ENCODE data around the gene HOXA3.

The HOXA3 gene

DNA sequence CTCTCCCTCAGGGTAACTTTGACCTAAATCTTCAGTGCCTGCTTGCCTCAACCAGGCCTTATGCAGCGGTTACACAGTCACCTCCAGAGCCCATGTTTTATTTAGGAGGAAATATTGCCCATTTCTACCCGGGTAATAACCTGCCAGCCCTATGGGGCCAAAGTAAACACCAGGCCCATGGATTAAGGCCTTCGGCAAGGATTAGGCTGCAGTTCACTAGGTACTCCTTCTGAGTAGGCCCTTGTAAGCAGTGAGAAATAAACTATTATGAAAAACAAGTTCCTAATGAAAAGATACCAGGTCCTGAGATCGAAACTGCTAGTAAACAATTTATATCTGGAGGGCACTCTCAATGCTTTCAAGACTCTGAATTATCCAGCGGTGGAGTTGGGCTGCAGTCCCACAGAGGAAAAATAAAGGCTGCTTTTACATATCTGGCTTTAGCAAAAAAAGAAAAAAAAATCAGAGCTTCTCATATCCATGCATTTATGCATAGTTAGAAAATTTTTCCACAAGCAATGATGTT, 25.5 kb upstream of the HOXA3 start:
- DNase-seq (ENCODE audit: low read depth), result no peak

DNA sequence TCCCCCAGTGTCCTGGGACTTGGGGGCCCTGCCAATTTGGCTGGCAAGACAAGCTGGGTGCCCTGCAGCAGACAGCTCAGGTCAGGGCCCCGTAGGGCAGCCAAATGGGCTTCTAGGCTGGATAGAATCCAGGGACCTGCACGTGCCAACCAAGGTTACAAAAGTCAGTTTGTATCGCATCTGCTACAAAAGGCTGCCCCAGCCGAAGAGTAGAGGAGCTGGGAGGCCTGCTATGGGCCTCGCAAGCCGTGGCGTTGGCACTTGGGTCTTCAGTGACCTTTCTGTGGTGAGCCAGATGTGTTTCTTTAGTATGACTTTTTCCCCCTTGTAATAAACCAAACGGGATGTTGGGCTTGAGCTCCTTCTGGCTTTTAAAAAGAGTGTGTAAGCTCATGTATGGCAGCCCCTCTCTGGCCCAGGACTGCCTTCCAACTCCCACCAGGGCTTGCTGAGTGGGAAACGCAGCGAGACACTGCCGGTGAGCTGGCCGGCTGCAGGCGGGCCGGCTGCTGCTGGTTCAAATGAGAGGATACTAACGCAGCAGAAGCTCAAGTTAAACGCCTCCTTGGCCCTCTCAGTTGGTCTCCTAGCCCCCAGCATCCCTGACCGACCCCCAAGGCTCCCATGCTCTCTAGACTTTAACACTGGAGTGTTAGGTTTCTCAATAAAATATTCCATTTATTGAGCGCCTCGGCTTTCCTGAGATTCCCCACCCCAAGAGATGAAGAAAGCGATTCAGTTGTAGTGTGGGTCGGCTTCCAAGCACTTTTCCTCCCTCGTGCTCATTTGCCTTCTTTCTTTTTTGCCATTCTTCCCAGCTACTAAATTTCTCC, 24.8 kb upstream of the HOXA3 start:
- DNase-seq (ENCODE audit: low read depth), result no peak

DNA sequence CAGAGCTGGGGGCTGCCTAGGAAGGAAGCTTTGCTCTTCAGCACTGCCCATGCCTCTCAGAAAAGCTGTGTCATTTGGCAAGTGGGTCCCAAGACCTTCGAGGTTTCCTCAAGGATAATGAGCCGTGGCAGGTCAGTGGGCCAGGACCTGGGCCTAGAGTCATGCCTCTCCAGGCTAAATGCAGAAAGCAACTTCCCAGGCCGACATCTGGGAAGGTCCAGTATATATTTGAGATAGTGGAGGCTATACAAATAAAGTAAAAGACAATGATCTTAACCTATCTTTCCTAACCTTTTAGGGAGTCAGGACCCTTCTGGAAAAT, 24.1 kb upstream of the HOXA3 start:
- DNase-seq (ENCODE audit: low read depth), result no peak

DNA sequence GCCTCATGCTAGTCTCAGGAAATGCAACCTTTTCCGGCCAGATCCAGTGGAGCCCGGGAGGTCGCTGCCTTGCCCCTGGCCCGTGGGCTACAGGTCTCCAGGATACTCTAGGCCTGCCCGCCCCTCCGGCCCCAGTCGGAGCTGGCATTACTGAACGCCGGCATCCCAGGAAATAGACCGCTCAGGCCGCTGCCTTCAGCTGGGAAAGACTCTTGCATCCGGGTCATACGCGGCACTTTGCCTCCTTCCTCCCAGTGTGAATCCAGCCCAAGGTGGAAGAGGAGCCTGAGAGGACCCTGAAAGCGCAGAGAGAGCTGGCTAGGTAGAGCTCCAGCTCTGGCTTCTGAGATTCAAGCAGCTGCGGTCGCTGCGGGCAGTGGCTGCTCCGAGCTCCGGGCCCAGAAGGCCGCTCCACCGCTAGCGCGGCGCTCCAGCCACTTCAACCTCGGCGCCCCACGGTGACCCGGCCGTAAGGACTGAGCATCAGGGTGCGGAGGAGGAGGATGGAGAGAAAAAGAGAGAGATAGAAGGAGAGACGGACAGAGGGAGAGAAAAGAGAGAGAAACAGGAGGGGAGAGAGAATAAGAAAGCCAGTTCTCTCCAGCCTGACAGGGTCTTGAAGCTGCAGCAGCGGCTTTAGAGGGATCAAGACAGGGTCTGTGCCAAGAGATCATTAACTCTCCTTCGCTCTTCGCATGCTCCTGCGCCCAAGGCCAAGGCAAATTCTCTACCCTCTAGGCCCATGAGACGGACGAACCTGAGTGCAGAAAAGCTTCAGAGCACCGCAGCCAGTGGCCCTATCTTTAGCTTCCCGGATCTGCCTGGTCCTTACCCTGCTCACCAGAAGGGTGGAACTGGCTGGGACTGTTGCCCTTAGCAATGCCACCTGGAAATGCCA, 23.5 kb upstream of the HOXA3 start:
- DNase-seq (ENCODE audit: low read depth), result no peak

DNA sequence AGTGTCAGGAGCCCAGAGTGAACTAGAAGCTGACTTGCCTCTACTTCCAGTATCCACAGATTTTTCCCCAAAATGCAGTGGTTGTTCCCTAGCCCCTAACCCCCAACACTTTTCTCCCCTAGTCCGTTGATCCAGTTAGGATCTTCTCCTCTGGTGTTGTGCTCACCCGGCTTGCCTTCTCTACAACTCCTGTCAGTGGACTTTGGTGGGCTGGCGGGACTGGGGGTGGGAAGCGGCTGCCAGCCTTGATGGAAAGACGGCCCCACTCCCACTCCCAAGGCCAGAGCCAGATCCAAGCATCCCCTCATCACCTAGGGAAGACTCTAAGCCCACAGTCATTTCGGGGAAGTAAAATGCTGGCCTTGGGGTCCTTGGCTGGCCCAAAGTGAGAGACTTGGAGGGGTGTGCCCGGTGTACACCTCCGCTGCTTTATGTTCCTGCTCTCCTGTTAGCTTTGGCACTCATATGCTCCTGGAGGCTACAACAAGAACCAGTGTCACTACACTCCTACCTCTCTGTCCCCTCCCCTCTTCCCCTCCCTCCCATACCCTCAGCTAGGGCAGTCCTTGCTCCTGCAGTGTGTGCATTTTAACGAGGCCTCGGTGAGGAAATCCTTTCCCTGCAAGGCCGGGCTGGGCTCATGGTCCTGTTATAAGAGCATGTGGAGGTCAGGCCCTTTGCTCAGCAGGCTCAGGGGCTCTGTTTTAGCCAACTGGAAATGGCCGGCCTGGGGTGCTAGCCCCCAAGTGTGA, 22.7 kb upstream of the HOXA3 start:
- DNase-seq (ENCODE audit: low read depth), result no peak

DNA sequence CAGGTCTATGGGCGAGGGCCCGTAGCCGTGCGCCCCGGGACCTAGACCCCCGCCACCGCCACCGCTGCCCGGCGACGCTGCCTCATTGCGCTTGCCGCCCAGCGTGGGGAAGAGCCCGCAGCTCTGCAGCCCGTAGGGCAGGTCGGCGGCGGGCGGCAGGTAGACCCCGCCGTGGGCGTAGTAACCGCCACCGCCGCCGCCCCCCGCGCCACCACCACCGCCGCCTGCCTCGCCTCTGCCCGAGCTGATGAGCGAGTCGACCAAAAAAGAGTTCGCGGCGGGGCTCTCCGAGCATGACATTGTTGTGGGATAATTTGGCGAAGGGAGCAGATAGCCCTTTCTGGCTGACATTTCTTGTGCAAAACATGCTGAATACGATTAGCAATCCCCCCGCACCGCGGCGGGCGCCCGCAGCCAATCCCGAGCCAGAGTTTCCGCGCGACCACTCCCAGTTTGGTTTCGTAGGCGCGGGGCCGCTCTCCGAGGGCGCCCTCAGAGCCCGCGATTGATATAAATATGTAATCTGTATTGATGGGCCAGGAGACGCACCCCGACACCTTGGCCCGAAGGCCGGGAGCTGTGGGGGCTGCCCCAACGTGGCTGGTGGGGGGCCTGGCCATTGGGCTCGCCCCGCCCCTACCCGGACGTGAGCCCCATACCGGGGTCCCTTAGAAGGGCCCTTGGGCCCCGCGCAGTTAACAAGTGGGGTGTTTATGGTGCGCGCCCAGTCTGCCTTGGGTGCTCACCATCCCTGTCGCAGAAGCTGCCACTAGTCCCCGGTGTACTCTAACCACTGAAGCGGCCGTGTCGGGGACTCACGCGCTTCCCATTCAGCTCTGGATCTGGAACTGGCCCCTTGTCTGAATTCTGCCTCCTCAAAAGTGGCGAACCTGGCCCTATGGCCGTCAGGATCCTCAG, 21.8 kb upstream of the HOXA3 start, which contains the start of gene HOXA10:
Gene HOXA10, minus strand, starts transcription at position 365 of the 918 bp plus-strand sequence. Its CDS starts 14 bp downstream, at position 351.
- DNase-seq (ENCODE audit: low read depth), result no peak

DNA sequence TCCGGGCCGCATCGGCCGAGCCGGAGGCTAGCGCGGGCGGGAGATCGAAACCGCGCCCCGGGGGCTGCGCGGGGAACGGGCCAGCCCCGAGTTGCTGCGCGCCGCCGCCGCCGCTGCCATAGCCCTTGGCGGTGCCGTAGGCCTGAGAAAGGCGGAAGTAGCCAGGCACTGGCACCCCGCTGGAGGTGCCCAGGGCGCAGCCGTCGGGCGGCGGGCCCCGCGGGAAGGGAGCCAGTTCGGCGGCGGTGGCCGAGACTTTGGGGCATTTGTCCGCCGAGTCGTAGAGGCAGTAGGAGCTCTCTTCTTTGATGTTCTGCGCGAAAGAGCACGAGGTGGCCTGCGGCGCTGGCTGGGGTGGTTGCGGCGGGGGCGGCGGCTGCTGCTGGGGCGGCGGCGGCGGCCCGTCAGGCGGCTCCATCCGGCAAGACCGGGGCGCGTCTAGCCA, 21.1 kb upstream of the HOXA3 start:
- no peak for DNase-seq (ENCODE audit: low read depth)

DNA sequence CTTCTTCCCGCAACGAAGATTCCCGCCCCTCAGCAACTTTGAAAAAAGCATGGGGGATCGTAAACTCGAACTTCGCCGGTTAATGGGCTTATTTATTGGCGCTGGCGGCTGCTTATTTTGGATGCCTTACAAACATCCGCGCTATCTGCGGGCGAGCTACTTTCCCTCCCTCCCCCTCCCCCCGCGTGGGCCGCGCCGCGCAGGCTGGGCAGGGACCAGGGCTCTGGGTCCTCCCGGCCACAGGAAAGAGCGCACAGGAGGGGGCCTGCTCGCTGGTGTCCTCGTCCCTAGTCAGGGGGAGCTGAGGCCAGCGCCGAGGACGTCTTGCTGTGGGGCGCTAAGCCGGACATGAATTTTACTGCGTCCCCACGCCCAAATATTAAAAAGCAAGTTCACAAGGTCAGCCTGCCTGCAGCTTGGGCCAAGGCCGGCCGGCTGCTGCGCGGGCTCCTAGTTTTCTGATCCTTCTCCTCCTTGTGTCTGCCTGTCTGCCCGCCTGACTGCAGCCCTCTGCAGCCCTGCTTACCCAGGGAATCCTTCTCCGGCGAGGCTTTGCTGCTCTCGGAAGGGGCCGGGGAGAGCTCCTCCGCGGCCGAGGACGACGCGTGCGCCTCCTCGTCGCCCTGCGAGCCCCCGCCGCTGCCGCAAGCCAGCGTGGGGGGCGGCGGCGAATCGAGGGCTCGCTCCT, 20.6 kb upstream of the HOXA3 start:
- no peak for DNase-seq (ENCODE audit: low read depth)

DNA sequence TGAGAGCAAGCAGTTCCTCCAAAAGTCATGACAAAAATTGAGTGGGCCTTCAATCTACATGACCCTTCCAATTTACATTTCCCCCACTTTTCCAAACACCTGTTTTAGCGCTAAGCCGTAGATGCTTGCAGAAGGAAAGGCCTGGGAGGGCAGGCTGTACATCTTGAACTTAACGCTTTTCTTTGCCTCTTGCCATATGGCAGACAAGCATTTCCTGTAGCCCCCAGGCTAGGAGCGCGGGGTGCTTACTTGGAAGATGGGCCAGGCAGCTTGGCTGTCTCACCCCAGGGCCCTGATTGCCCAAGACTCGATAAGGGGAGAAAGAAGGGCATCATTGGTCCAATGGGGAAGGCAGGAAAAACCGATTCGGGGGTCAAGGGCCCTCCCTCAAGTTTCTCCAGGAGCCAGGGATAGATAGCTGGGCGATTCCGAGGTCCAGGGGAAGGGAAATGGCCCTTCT, 20.0 kb upstream of the HOXA3 start:
- DNase-seq (ENCODE audit: low read depth), result no peak

DNA sequence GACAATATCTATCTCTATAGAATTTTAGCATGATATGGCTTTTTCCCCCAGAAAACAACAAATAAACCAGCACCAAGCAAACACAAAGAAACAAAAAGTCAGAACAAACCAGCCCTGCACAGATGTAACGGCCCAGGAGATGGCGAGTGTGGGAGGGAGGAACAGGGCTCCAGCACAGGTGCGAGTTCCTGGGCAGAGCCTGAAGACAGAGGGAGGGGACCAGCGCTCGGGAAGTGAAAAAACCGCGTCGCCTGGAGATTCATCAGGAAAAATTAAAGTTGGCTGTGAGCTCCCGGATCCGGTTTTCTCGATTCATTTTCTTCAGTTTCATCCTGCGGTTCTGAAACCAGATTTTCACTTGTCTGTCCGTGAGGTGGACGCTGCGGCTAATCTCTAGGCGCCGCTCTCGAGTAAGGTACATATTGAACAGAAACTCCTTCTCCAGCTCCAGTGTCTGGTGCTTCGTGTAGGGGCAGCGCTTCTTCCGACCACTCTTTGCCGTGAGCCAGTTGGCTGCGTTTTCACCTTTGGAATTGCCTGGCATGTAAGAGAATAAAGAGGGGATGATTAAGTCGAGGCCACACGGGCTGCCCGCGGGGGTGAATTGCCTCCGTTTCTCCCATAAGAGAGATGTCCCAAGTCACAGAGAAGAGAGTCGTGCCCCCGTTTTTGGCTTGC, 19.4 kb upstream of the HOXA3 start:
- no peak for DNase-seq (ENCODE audit: low read depth)

DNA sequence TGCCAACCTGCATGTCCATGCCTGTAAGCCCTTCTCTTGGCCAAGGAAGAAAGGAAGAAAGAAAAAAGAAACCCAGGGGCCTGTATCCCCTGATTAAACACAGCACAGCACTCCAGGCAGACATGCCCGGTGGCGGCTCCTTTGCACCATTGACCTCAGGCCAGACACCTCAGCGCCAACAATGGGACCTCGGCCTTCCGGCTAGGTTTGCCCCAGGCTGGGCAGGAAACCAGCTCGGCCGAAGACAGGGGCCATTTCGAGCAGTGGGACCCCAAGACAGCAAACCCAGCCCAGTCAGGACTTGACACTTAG, 18.9 kb upstream of the HOXA3 start:
- DNase-seq (ENCODE audit: low read depth), result no peak

DNA sequence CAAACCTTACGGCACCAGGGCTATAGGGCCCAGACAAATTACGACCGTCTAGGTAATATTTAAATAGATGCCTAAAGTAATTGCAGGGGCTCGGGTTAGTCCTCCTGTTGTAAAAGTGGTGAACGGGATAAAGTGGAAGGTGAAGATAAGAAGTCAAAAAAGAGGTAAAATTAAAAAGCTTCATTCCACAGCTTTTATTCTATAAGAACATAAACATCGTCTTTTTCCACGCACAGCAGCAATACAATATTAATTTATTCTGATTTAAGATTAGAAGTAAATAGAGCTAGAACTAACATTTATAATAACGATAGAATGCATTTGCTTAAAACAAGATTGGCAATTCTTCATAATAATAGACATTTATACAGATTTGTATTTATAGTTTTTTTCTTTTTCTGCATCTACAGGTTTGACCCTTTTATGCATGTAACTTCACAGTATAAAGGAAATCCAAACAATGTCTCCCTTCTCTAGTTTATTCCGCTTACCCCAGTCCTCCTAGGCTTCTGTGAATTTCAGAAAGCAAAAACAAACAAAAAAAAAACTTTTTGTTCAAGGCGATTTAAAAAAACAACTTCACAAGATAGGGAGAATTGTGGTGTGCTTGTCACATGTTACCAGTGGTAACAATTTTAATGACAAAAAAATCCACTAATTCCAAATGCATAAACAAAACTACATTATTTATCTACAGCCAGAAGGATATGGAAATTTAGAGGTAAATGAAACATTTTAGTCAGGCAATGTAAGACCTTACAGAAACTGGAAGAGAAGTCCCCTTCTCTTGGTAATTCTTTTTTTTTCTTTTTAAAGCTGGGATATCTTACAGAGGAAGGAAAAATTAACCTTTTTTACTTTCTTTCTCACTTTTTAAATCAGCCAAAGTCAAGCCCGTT, 18.3 kb upstream of the HOXA3 start:
- DNase-seq (ENCODE audit: low read depth), result no peak

DNA sequence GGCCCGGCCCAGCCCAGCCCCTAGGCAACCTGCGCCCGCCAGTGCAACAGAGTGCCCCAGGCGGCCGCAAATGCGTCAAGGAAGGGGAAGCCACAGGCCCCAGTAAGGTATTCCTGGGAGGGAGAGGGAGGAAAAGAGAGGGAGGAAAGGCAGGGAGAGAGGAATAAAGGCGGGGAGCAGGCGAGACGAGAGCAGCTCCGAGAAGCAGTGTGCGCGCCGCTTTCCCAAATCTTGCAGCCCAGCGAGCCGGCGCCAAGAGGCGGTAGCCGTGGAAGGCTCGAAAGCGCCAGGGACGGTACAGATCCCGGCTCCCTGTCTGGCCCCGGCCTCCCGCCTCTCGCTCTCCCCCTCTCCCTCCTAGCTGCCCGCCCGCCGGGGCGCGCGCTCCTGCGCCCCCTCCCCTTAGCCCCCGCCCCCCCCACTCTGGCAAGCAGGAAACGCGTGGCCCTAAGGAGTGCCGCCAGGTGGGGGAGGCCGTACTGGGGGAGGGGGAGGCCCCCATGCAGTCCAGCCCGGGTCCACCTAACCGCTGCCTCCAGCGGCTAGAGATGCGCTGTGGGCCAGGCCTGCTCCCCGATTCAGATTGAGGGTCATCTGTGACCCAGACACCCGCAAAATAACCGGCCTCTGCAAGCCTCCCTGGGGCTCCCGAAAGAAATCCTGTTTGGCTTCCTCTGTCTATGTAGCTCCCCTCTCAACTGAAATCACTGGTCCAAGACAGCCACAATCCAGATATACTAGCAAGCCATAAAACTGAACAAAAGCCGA, 17.5 kb upstream of the HOXA3 start:
- no peak for DNase-seq (ENCODE audit: low read depth)

DNA sequence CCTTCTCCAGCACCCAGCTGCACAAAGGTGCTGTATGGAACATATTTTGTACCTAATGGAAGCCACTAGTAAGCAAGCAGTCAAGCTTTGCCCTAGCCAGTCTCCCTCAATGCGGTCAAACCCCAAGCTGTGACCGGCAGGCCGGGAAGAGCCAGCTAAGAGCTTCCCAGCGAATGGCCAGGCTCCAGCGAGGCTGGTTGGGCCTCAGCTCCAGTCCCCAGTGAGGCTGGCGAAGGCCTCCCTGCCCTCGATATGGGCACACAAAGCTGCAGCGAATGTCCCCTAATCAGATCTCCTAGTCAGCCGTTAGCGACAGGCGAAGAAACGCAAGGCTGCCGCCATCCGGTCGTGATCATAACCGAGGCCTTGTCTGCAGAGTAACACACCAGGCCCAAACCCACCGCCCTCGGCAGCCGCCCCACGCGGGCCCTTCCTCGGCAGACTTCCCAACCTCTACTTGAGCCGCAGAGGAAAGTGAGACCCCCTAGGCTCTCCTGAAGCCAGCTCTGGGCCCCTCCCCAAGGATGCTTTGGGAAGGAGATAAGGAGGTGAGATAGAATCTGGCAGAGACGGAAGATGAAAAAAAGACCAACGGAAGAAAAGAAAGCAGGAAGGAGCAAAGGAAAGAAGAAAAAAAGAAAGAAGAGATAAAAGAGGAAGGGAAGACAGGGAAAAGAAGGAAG, 16.0 kb upstream of the HOXA3 start:
- DNase-seq (ENCODE audit: low read depth), result no peak

DNA sequence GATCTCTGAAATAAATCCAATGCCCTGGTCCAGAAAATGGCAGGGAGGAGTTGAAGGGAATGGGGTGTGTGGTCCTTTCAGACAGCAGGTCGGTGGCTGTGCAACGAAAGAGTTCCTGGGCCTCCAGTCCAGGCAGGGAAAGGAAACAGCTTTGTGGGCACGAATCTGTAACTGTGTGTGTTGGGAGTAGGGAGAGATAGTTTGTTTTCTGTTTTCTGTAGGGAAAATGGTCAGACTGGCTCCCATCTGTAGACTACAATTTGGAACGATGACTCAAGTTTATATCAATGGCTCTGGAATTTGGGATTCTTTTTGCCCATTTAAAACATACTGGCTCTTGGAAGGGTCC, 15.5 kb upstream of the HOXA3 start:
- DNase-seq (ENCODE audit: low read depth), result no peak

DNA sequence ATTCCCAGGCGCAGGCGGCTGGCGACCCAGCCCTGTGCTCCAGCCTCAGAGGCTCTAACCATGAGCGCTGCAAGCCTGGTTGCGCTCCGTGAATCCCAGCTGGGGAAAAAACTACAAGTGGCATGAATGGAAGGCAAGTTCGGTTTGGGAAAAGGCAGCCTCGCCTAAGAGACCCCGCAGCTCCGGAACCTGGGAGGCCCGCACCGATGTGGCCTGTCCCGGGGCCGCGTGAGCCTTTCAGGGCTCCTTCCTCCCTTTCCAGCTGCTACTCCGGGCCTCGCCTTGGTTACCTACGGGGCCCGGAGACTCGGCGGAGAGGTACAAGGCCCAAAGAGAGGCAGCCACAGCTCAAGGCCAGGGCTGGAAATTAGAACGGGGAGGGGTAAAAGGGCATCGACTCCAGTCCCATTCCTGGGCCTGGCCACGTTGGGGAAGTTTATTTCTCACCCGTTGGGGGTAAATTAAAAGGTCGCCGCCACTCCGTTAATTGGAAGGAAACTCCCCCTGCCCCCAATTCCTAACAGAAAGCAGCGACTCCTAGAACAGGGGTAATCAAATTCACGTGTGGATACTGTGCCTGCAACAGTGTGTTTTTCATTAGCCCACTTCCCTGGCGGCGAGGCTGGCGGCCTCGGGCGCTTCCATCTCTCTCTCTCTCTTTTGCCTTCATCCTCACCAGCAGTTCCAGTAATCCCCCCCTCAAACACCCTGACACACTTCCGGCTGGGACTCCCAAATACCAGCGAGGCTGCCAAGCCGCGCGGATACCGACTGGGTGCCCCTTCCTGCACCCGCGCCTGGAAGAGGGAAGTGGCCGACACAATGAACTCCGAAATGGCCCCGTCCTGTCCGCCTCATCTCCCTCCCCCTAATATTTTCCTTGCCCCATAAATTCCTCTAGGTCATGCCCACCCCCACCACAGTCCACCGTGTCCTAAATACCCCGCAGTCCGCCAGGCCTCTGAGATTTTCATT, 14.4 kb upstream of the HOXA3 start:
- no peak for DNase-seq (ENCODE audit: low read depth)

Data from T-helper 22 cell (primary cell).